Activated CD4-positive, alpha-beta memory T cell treated with anti-CD3 and anti-CD28 coated beads for 36 hours (primary cell): Measurements from ENCODE around the gene TERB2. TPM values are rescaled to one million over a fixed set of nuclear protein-coding genes. Genes with fewer than 3 reads are reported as not detected.

ENCODE experiments used
- total RNA-seq, 2 experiments: library from RNA; stranded (reverse); gene quantifications; one replicate each; pipeline ENCODE4 v1.2.3, GENCODE V29; 2021

TERB2 gene
- total RNA-seq, 2 experiments from 2014 or later: not detected

Other genes starting within 250 kb of the TERB2 start
- 10 to 100 TPM; 16.5 to 17.2 TPM for gene PATL2, start 245.4 kb upstream of the TERB2 start, total RNA-seq
- 1,000 to 10,000 TPM; 6,098 to 6,314 TPM for gene B2M, start 245.2 kb upstream of the TERB2 start, total RNA-seq
- 10 to 100 TPM; 76.0 to 78.0 TPM for gene TRIM69, start 220.2 kb upstream of the TERB2 start, total RNA-seq
- 10 to 100 TPM; 14.5 to 15.6 TPM for gene SORD, start 66.5 kb downstream of the TERB2 start, total RNA-seq
- under 1 TPM; 0.02 to 0.19 TPM for gene DUOX2, start 157.5 kb downstream of the TERB2 start, total RNA-seq
- not detected for gene DUOXA2, start 157.6 kb downstream of the TERB2 start, total RNA-seq
- gene DUOXA1, start 173.2 kb downstream of the TERB2 start, total RNA-seq: under 1 TPM; 0.19 to 0.36 TPM
- under 1 TPM; 0.51 to 0.74 TPM for gene DUOX1, start 173.3 kb downstream of the TERB2 start, total RNA-seq
- gene SHF, start 231.3 kb downstream of the TERB2 start, total RNA-seq: 10 to 100 TPM; 11.8 to 12.5 TPM